Osteocyte (in vitro differentiated cells): ENCODE measurements around the gene QSOX1. TPM values are rescaled to one million over a fixed set of nuclear protein-coding genes. Genes with fewer than 3 reads are reported as not detected.

Source experiments
- DNase-seq: peaks from one replicate; pipeline ENCODE4 v3.0.0; 2021; ENCODE audit warnings: mixed read lengths; ENCODE audit not compliant: unreplicated experiment; ENCODE audit errors: extremely low spot score
- H3K27ac Mint-ChIP-seq: one replicate; pipeline ENCODE4 v1.8.0; 2021; ENCODE audit warnings: mild to moderate bottlenecking, mixed read lengths; ENCODE audit not compliant: unreplicated experiment
- H3K27me3 Mint-ChIP-seq: one replicate; pipeline ENCODE4 v1.8.0; 2021; ENCODE audit warnings: mixed read lengths; ENCODE audit not compliant: unreplicated experiment
- H3K36me3 Mint-ChIP-seq: one replicate; pipeline ENCODE4 v1.8.0; 2021; ENCODE audit warnings: mixed read lengths; ENCODE audit not compliant: unreplicated experiment
- H3K4me1 Mint-ChIP-seq: one replicate; pipeline ENCODE4 v1.8.0; 2021; ENCODE audit warnings: mixed read lengths; ENCODE audit not compliant: unreplicated experiment
- H3K4me3 Mint-ChIP-seq: one replicate; pipeline ENCODE4 v1.8.0; 2021; ENCODE audit warnings: mild to moderate bottlenecking, moderate library complexity, mixed read lengths; ENCODE audit not compliant: unreplicated experiment
- H3K9me3 Mint-ChIP-seq: one replicate; pipeline ENCODE4 v1.8.0; 2021; ENCODE audit warnings: mixed read lengths; ENCODE audit not compliant: unreplicated experiment
- CTCF ChIP-seq: fragments of 200-600 bp; sonication (generic); IDR thresholded peaks from 2 replicates; pipeline ENCODE4 v1.5.0; 2021; ENCODE audit warnings: antibody characterized with exemption, mild to moderate bottlenecking, moderate library complexity
- total RNA-seq: library from RNA; stranded (reverse); gene quantifications from 2 replicates; pipeline ENCODE4 v1.2.1, GENCODE V29; 2021

Gene QSOX1
- total RNA-seq, 1 donor from 2014 or later: 152 TPM

- Mint-ChIP-seq H3K27ac (peak overlapping the region; percentile 76), H3K36me3 (no peaks in the 10 kb centered on the region), H3K9me3 (no peaks in the 10 kb centered on the region), H3K27me3 (no peaks in the 10 kb centered on the region), H3K4me3 (no peak overlapping the region), H3K4me1 (peaks cover 36% of the 10 kb centered on the region)
- TF ChIP-seq CTCF: no peak
- peak; percentile 17 for DNase-seq
These were observed 3.7 kb upstream of the QSOX1 start for GRCh38 chr1:180150982-180151381.

GRCh38 chr1:180151508-180151907, 3.2 kb upstream of the QSOX1 start:
- H3K4me3 Mint-ChIP-seq: no peak overlapping the region
- no peak for TF ChIP-seq CTCF
- H3K27ac Mint-ChIP-seq: peak overlapping the region; percentile 76
- peak; percentile 2 for DNase-seq
- no peaks in the 10 kb centered on the region for H3K9me3 Mint-ChIP-seq
- H3K4me1 Mint-ChIP-seq: peaks cover 41% of the 10 kb centered on the region
- H3K36me3 Mint-ChIP-seq: no peaks in the 10 kb centered on the region
- H3K27me3 Mint-ChIP-seq: no peaks in the 10 kb centered on the region

- Mint-ChIP-seq H3K27me3 (no peaks in the 10 kb centered on the region), H3K4me1 (peaks cover 50% of the 10 kb centered on the region), H3K9me3 (no peaks in the 10 kb centered on the region), H3K36me3 (no peaks in the 10 kb centered on the region), H3K27ac (peak overlapping the region; percentile 47), H3K4me3 (no peak overlapping the region)
- TF ChIP-seq CTCF: no peak
- peak; percentile 32 for DNase-seq
These were observed 2.1 kb upstream of the QSOX1 start for GRCh38 chr1:180152588-180152987.

GRCh38 chr1:180153032-180153431, 1.6 kb upstream of the QSOX1 start:
- Mint-ChIP-seq H3K4me3 (peak overlapping the region; percentile 12), H3K36me3 (no peaks in the 10 kb centered on the region), H3K9me3 (no peaks in the 10 kb centered on the region), H3K27ac (no peak overlapping the region), H3K4me1 (peaks cover 53% of the 10 kb centered on the region), H3K27me3 (no peaks in the 10 kb centered on the region)
- TF ChIP-seq CTCF: no peak
- peak; percentile 59 for DNase-seq

GRCh38 chr1:180154003-180154324, 705 bp upstream of the QSOX1 start:
- no peak for TF ChIP-seq CTCF
- Mint-ChIP-seq H3K4me1 (peaks cover 53% of the 10 kb centered on the region), H3K36me3 (no peaks in the 10 kb centered on the region), H3K4me3 (peak overlapping the region; percentile 91), H3K9me3 (no peaks in the 10 kb centered on the region), H3K27me3 (no peaks in the 10 kb centered on the region), H3K27ac (peak overlapping the region; percentile 91)
- no peak for DNase-seq
